Fibroblast of lung (primary cell): ENCODE measurements around the gene IFITM5. TPM values are rescaled to one million over a fixed set of nuclear protein-coding genes. Genes with fewer than 3 reads are reported as not detected.

Experiments
- DNase-seq, 2 donors: peaks; one replicate each; pipeline versions ENCODE4 v3.0.0 to v3.0.0-alpha.2; 2010; ENCODE audit warnings: low read depth in 2 of 2
- H2AFZ ChIP-seq: 2 replicates; pipeline ENCODE4 v1.5.1; 2012; ENCODE audit warnings: low read length, control low read depth, inconsistent platforms
- H3K27ac ChIP-seq: 2 replicates; pipeline ENCODE4 v1.5.1; 2011; ENCODE audit warnings: low read length, control low read depth; ENCODE audit not compliant: insufficient read depth
- H3K27me3 ChIP-seq: 2 replicates; pipeline ENCODE4 v1.5.1; 2011; ENCODE audit warnings: mild to moderate bottlenecking, low read length; ENCODE audit not compliant: control insufficient read depth, insufficient read depth
- H3K36me3 ChIP-seq: 2 replicates; pipeline ENCODE4 v1.5.1; 2011; ENCODE audit warnings: low read length; ENCODE audit not compliant: control insufficient read depth, insufficient read depth
- H3K4me1 ChIP-seq: 2 replicates; pipeline ENCODE4 v1.5.1; 2011; ENCODE audit warnings: low read length; ENCODE audit not compliant: control insufficient read depth, insufficient read depth; ENCODE audit errors: extremely low read depth
- H3K4me2 ChIP-seq: 2 replicates; pipeline ENCODE4 v1.5.1; 2011; ENCODE audit warnings: low read length, control low read depth; ENCODE audit not compliant: insufficient read depth; ENCODE audit errors: extremely low read depth
- H3K4me3 ChIP-seq, 4 experiments: fragments of 200-600 bp in 1 of 4; sonication (generic) in 1 of 4; replicated peaks in 1 of 4; 2 replicates each; pipeline ENCODE4 v1.5.1; 2011 to 2016; ENCODE audit warnings: low read length in 4 of 4, low read depth in 3 of 4, mild to moderate bottlenecking in 3 of 4, control low read depth in 2 of 4, inconsistent platforms in 1 of 4, mixed read lengths in 1 of 4; ENCODE audit not compliant: insufficient read depth in 1 of 4; ENCODE audit errors: control extremely low read depth in 1 of 4
- H3K79me2 ChIP-seq: 2 replicates; pipeline ENCODE4 v1.5.1; 2012; ENCODE audit warnings: mild to moderate bottlenecking, low read length, inconsistent platforms; ENCODE audit not compliant: control insufficient read depth, insufficient read depth
- H3K9ac ChIP-seq: 2 replicates; pipeline ENCODE4 v1.5.1; 2011; ENCODE audit warnings: mild to moderate bottlenecking, low read length, control low read depth; ENCODE audit not compliant: insufficient read depth
- H3K9me3 ChIP-seq: 2 replicates; pipeline ENCODE4 v1.5.1; 2012; ENCODE audit warnings: low read depth, low read length; ENCODE audit not compliant: control insufficient read depth, insufficient read depth
- H4K20me1 ChIP-seq: 2 replicates; pipeline ENCODE4 v1.5.1; 2011; ENCODE audit warnings: low read length; ENCODE audit not compliant: control insufficient read depth, insufficient read depth; ENCODE audit errors: extremely low read depth
- CTCF ChIP-seq, 2 donors: IDR thresholded peaks in 1 of 2; conservative IDR thresholded peaks in 1 of 2; 1 replicate in 1 of 2; 2 replicates in 1 of 2; pipeline ENCODE4 v1.5.1; 2011 to 2012; ENCODE audit warnings: low read length in 2 of 2, control low read depth in 1 of 2, inconsistent platforms in 1 of 2, low read depth in 1 of 2, mild to moderate bottlenecking in 1 of 2
- EZH2 ChIP-seq: IDR thresholded peaks from 2 replicates; pipeline ENCODE4 v1.5.1; 2012; ENCODE audit warnings: low read length, control low read depth, mild to moderate bottlenecking; ENCODE audit errors: missing control alignments
- polyA plus RNA-seq, 2 donors: library from polyadenylated mRNA; depleted of rRNA in 1 of 2; stranded (reverse) in 1 of 2; unstranded in 1 of 2; fragments of >200 nt; gene quantifications; 2 replicates each; pipeline ENCODE4 v1.2.1, GENCODE V29; 2011 to 2012; ENCODE audit warnings: missing spikeins in 1 of 2
- total RNA-seq: library from RNA; depleted of rRNA; stranded (reverse); fragments of >200 nt; gene quantifications from 2 replicates; pipeline ENCODE4 v1.2.1, GENCODE V29; 2014

The IFITM5 gene
- total and polyA plus RNA-seq, 2 donors (not counting 1 experiment from before 2014, with no cell fraction given): 0.50 TPM; not detected in 1

GRCh38 chr11:289712-290620, 9.4 kb downstream of the IFITM5 start:
- Histone ChIP-seq H4K20me1 (no peaks in the 10 kb centered on the region), H2AFZ (no peak overlapping the region), H3K4me1 (no peaks in the 10 kb centered on the region), H3K9ac (no peak overlapping the region), H3K9me3 (no peaks in the 10 kb centered on the region), H3K4me2 (peak overlapping the region; percentile 35), H3K36me3 (no peaks in the 10 kb centered on the region), H3K4me3 (peak overlapping the region in 2 of 4 experiments; percentile 34 to 42), H3K27ac (no peak overlapping the region), H3K27me3 (peaks cover 5% of the 10 kb centered on the region), H3K79me2 (no peaks in the 10 kb centered on the region)
- no peak for DNase-seq
- no peak for TF ChIP-seq EZH2
- no peak for TF ChIP-seq CTCF (conservative IDR thresholded peaks at IDR 0.05 in 1 of 2, IDR thresholded peaks at IDR 0.05 in 1 of 2; ENCODE audit: low read depth in 1 of 2, low read length in 2 of 2)

- Histone ChIP-seq H3K4me3 (peak overlapping the region in 2 of 4 experiments; percentile 34 to 42), H2AFZ (no peak overlapping the region), H3K36me3 (no peaks in the 10 kb centered on the region), H3K27ac (no peak overlapping the region), H3K9ac (no peak overlapping the region), H3K79me2 (no peaks in the 10 kb centered on the region), H3K9me3 (no peaks in the 10 kb centered on the region), H3K4me2 (peak overlapping the region; percentile 35), H4K20me1 (no peaks in the 10 kb centered on the region), H3K4me1 (no peaks in the 10 kb centered on the region), H3K27me3 (peaks cover 5% of the 10 kb centered on the region)
- TF ChIP-seq EZH2 (no peak), CTCF (conservative IDR thresholded peaks at IDR 0.05 in 1 of 2, IDR thresholded peaks at IDR 0.05 in 1 of 2; ENCODE audit: low read depth in 1 of 2, low read length in 2 of 2) (no peak)
- no peak for DNase-seq
Measured at GRCh38 chr11:289398-289711, 10.0 kb downstream of the IFITM5 start.

GRCh38 chr11:288478-289397, 10.6 kb downstream of the IFITM5 start, which contains the start of gene PGGHG:
PGGHG (plus strand) TSS chr11:289126; CDS start chr11:289817, 691 bp downstream.
- Histone ChIP-seq H2AFZ (peak within 1 kb of the TSS; percentile 33), H3K9ac (peak within 1 kb of the TSS; percentile 9), H3K4me2 (peak within 1 kb of the TSS; percentile 39), H3K4me1 (no peaks in the 10 kb centered on the region), H3K4me3 (peak within 1 kb of the TSS; percentile 11 to 59 (median 37)), H3K9me3 (no peaks in the 10 kb centered on the region), H3K79me2 (no peaks in the 10 kb centered on the region), H3K27me3 (peaks cover 5% of the 10 kb centered on the region), H3K27ac (no peak within 1 kb of the TSS), H4K20me1 (no peaks in the 10 kb centered on the region), H3K36me3 (no peaks in the 10 kb centered on the region)
- no peak for TF ChIP-seq CTCF (conservative IDR thresholded peaks at IDR 0.05 in 1 of 2, IDR thresholded peaks at IDR 0.05 in 1 of 2; ENCODE audit: low read depth in 1 of 2, low read length in 2 of 2)
- DNase-seq: peak in 1 of 2 donors; percentile 8
